SKM-1 (cell line): ENCODE results near the gene FBXO47.

Experiments used
- DNase-seq: peaks from one replicate; lab custom pipeline; 2025; ENCODE audit not compliant: unreplicated experiment; lab: John Stamatoyannopoulos, UW

The FBXO47 gene

GRCh38 chr17:38905375-38905774, 61.8 kb downstream of the FBXO47 start:
- DNase-seq = no peak

DNA sequence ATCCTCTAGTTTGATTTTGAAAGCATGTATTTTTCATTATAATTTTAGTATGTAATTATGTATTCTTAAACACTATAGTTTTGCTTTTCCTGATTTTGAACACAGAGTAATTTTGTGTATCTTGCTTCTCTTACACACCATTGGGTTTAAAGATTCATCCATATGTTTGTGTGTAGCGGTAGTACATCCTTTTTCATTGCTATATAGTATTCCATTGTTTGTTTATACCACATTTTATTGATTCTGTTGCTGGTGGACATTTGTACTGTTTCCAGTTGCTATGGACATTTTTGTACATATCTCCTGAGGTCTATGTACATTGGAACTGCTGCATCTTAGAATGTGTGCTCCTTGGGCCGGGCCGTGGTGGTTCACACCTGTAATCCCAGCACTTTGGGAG, 62.3 kb downstream of the FBXO47 start:
- DNase-seq = no peak

GRCh38 chr17:38903404-38903803, 63.8 kb downstream of the FBXO47 start:
- no peak for DNase-seq

- DNase-seq = peak; percentile 93
These were observed 66.1 kb downstream of the FBXO47 start for GRCh38 chr17:38900978-38901656.

- DNase-seq = no peak
These were observed 67.8 kb downstream of the FBXO47 start for GRCh38 chr17:38899421-38899820.

- peak; percentile 53 for DNase-seq
These were observed 68.3 kb downstream of the FBXO47 start for GRCh38 chr17:38898812-38899348.

GRCh38 chr17:38898291-38898679, 68.9 kb downstream of the FBXO47 start:
- DNase-seq = no peak

DNA sequence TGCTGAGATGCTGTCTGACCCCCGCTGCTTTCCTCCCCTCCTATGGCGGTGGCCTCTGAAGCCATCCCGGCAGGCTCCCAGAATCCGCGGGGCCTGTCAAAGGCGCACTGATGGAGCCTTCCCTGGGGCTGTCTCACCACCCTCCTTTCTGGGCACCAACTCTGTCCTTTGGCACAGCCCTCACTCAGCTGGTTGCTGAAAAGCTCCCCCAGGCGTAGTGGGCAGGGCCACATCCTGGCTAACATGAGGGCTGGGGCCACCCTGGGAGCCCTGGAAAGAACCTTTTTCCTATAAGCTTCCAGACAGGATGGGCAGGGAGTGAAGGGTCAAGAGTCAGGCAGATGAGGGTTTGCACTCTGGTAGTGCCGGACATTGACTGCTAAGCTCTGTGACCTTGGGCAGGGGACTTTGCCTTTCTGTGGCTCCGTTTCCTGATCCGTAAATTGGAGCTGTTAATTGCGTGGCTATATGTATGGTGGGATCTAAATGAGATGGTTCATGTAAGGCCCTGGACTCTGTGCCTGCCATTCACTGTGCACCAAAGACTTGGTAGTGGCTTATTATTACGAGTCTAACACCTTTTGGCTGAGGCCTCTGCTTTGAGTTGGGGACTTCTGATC, 69.4 kb downstream of the FBXO47 start:
- no peak for DNase-seq

GRCh38 chr17:38897176-38897575, 70.0 kb downstream of the FBXO47 start:
- no peak for DNase-seq

DNA sequence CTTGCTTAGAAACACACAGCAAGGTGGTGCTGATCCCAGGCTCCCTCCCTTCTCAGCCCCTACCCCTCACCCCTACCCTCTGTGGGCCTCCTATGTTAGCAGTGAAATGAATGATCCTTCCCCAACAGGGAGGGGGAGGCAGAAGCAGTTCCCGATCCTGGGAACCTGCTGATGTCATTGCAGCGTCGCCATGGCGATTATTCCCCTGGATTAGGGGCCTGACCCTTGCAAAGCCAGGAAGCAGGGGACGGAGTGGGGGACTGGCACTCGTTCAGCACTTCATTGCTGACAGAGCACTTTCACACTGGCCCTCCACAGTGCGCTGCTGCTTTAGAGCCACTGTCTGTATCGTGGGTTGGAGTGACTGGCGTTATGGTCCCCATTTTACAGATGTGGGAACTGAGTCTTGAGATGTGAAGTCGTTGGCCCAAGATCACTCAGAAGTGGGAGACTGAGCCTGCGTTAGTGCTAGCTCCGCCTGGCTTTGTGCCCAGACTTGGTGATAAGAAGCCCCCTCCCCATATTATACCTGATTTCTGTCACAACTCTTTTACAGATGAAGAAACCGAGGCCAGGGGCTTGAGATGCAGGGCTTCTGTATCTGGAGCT, 70.8 kb downstream of the FBXO47 start:
- DNase-seq = no peak

DNA sequence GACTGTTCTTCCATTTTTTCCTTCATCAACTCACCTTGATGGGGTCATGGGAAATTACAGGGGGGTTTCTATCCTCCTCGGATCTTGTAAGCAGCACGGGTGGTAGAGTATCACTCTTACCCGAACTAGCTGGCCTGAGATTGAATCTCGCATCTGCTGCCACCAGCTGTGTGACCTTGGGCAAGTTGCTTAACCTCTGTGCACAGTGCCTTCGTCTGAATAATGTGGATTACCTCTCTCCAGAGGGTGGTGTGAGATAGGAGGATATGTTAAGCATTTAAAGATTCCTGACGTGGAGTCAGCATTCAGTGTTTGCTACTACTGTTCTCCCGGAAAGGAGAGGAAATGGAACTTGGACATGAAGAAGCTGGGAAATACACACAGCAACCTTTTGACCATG, 72.9 kb downstream of the FBXO47 start:
- no peak for DNase-seq

- DNase-seq = peak; percentile 30
These were observed 73.6 kb downstream of the FBXO47 start for GRCh38 chr17:38893607-38894006.

- DNase-seq = no peak
These were observed 74.1 kb downstream of the FBXO47 start for GRCh38 chr17:38893113-38893512.

DNA sequence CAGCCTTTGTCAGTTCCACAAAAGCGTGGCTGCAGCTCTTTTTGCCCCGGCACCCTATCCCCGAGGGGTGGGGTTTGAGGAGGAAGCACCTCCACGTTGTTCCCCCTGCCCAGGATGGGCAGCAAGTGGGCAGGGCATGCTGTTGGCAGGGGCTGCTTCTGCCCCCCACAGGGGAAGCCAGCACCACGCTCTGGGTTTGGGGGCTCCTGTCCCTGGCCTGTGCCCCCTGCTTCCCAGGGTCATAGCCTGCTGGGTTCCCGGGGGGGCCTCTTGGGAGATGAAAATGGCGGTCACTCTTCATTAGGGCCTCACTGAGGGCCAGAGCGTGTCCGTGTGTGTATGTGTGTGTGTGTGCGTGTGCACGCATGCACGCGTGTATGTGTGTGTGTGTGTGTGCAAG, 74.6 kb downstream of the FBXO47 start:
- no peak for DNase-seq

DNA sequence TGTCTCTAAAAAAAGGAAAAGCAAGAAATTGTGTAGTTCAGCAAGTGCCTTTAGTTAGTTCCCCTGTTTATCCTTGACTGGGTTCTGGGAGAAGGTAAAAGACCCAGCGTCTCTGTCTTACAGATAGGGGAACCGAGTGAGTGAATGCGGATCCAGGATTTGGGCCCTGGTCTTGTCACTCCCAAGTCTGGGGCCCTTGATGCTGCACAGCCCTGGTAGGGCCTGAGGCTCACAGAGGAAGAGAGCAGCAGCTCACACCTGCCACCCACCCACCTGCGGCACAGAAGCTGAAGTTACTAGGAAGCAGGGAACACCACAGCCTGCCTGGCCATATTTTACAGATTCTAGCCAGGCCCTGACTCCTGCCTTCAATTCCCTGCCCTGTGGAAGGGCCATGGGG, 75.1 kb downstream of the FBXO47 start:
- no peak for DNase-seq

- no peak for DNase-seq
These were observed 75.8 kb downstream of the FBXO47 start for GRCh38 chr17:38891441-38891840.

GRCh38 chr17:38890410-38890746, 76.8 kb downstream of the FBXO47 start:
- DNase-seq = no peak

DNA sequence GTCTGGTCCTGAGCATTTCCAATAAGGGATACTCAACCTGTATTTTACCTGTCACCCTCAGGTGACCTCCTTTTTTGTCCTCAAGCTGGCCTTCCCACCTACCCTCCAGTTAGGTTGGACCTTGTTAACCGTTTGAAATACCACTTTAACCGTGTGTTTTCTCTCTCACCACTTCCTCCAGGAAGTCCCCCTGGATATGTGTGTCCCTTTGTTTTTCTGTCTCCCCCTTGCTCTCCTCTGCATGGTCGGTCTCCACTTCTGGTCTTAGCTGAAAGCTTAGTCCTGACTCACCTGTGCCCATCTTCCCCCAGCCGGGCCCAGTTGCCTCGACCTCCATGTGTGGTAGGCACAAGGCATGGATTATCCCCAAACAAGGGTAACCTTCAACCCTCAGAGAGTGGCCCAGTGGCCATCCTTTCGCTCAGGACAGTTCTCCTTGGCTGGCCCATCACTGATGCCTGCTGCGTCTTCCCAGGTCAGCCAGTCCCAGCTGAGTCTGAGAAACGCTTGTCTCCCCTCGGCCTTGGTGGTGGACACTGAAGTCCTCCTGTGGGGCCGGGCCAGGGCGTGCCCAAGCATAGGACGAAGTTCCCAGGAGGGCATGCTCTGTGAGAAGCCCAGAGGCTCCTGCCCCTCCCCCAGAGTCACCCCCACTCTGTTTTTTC, 77.3 kb downstream of the FBXO47 start:
- DNase-seq = no peak

DNA sequence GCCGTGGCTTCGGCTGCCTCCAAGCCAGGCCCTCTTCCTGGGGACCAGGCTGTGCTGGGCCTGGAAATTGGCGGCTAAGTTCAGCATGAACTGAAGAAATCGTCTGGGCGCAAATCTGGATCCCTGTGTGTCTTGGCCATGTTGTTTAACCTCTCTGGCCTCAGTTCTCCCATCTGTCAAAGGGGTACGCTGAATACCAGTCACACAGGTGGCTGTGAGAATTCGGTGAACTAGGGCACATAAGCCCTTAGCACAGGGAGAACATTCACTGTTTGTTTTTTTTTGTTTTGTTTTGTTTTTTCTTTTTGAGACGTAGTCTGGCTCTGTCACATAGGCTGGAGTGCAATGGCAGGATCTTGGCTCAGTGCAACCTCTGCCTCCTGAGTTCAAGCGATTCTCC, 78.4 kb downstream of the FBXO47 start:
- DNase-seq = no peak

DNA sequence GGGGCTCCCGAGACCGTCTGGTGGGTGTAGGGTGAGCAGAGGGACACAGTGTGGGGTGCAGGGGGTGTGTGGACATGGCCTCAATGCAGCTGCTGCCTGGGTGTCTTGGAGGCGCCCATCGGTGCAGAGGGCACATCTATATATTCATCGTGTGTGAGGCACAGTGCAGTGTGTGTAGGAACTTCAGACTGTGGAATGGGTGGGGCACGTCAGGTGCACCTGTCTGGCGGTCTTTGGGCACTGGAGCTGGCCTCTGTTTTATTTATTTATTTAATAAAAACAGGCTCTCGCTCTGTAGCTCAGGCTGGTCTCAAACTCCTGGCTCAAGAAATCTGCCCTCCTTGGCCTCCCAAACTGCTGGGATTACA, 80.6 kb downstream of the FBXO47 start:
- DNase-seq = no peak
